Measurements from ENCODE around the gene MED16. TPM values are rescaled to one million over a fixed set of nuclear protein-coding genes. Genes with fewer than 3 reads are reported as not detected.

The MED16 gene
- 12.6 to 23.8 TPM (median 22.5 TPM) in 5 replicates for total RNA-seq (2022; extraction: Qiagen RNA extraction)

GRCh38 chr19:892894-893689 is at the start of gene MED16, which contains the start of gene RNU6-9:
TSS of gene MED16 (minus strand) at chr19:893187. CDS start at chr19:891131, 2,056 bp downstream.
TSS of gene RNU6-9 (plus strand) at chr19:893484.

GRCh38 chr19:925526-926322 is 32.7 kb upstream of the MED16 start, which contains the start of gene ARID3A:
TSS of gene ARID3A (plus strand) at chr19:926035. CDS start at chr19:929529, 3,494 bp downstream.

GRCh38 chr19:917323-918151 is 24.6 kb upstream of the MED16 start, which contains the start of gene KISS1R:
TSS of gene KISS1R (plus strand) at chr19:917333. CDS start at chr19:917503, 170 bp downstream.

GRCh38 chr19:913080-913748 is 20.2 kb upstream of the MED16 start, which contains the start of gene R3HDM4:
TSS of gene R3HDM4 (minus strand) at chr19:913219. CDS start at chr19:913157, 62 bp downstream.

GRCh38 chr19:858868-859843 is 33.8 kb downstream of the MED16 start, which contains the start of gene CFD:
TSS of gene CFD (plus strand) at chr19:859664. CDS start at chr19:859690, 26 bp downstream.

GRCh38 chr19:852136-853013 is 40.6 kb downstream of the MED16 start, which contains the start of gene ELANE:
TSS of gene ELANE (plus strand) at chr19:852303. CDS start at chr19:852329, 26 bp downstream.

GRCh38 chr19:840519-841206 is 52.3 kb downstream of the MED16 start, which contains the start of gene PRTN3:
TSS of gene PRTN3 (plus strand) at chr19:840999. CDS start at chr19:841009, 10 bp downstream.

GRCh38 chr19:827710-828321 is 65.2 kb downstream of the MED16 start, which contains the start of gene AZU1:
TSS of gene AZU1 (plus strand) at chr19:827837. CDS start at chr19:827847, 10 bp downstream.

GRCh38 chr19:821825-822503 is 71.0 kb downstream of the MED16 start, which contains the start of gene PLPPR3:
TSS of gene PLPPR3 (minus strand) at chr19:821955. CDS start at chr19:821559, 396 bp downstream.

Other genes starting within 250 kb of the MED16 start
- 48.1 to 71.4 TPM (median 68.3 TPM) in 5 replicates for gene RNF126, start 230.0 kb downstream of the MED16 start, total RNA-seq (2022; extraction: Qiagen RNA extraction)
- gene FSTL3, start 216.8 kb downstream of the MED16 start, total RNA-seq (2022; extraction: Qiagen RNA extraction), result 215 to 309 TPM (median 261 TPM) in 5 replicates
- gene PRSS57, start 197.7 kb downstream of the MED16 start, total RNA-seq (2022; extraction: Qiagen RNA extraction), result 0.14 TPM in 1 of 5 replicates, not detected in the others
- 11.0 to 17.2 TPM (median 15.6 TPM) in 5 replicates for gene PALM, start 184.3 kb downstream of the MED16 start, total RNA-seq (2022; extraction: Qiagen RNA extraction)
- 60.7 to 84.1 TPM (median 81.1 TPM) in 5 replicates for gene MISP, start 142.1 kb downstream of the MED16 start, total RNA-seq (2022; extraction: Qiagen RNA extraction)
- 179 to 224 TPM (median 212 TPM) in 5 replicates for gene PTBP1, start 95.7 kb downstream of the MED16 start, total RNA-seq (2022; extraction: Qiagen RNA extraction)
- gene PLPPR3, start 71.2 kb downstream of the MED16 start, total RNA-seq (2022; extraction: Qiagen RNA extraction), result 2.6 to 5.1 TPM (median 3.6 TPM) in 5 replicates
- 0.20 to 0.28 TPM (median 0.24 TPM) in 4 of 5 replicates, not detected in the other for gene AZU1, start 65.3 kb downstream of the MED16 start, total RNA-seq (2022; extraction: Qiagen RNA extraction)
- 0.17 to 0.66 TPM (median 0.42 TPM) in 5 replicates for gene PRTN3, start 52.2 kb downstream of the MED16 start, total RNA-seq (2022; extraction: Qiagen RNA extraction)
- gene ELANE, start 40.9 kb downstream of the MED16 start, total RNA-seq (2022; extraction: Qiagen RNA extraction), result 0.09 to 0.23 TPM (median 0.17 TPM) in 4 of 5 replicates, not detected in the other
- 10.1 to 20.7 TPM (median 16.8 TPM) in 5 replicates for gene CFD, start 33.5 kb downstream of the MED16 start, total RNA-seq (2022; extraction: Qiagen RNA extraction)
- not detected in 5 replicates for gene RNU6-9, start 297 bp upstream of the MED16 start, total RNA-seq (2022; extraction: Qiagen RNA extraction)
- gene R3HDM4, start 20.0 kb upstream of the MED16 start, total RNA-seq (2022; extraction: Qiagen RNA extraction), result 24.0 to 40.9 TPM (median 35.3 TPM) in 5 replicates
- 0.19 to 0.43 TPM (median 0.21 TPM) in 5 replicates for gene KISS1R, start 24.1 kb upstream of the MED16 start, total RNA-seq (2022; extraction: Qiagen RNA extraction)
- 2.8 to 6.6 TPM (median 5.6 TPM) in 5 replicates for gene ARID3A, start 32.8 kb upstream of the MED16 start, total RNA-seq (2022; extraction: Qiagen RNA extraction)
- 39.8 to 62.3 TPM (median 57.5 TPM) in 5 replicates for gene WDR18, start 91.2 kb upstream of the MED16 start, total RNA-seq (2022; extraction: Qiagen RNA extraction)
- 1.7 to 3.9 TPM (median 3.0 TPM) in 5 replicates for gene GRIN3B, start 107.2 kb upstream of the MED16 start, total RNA-seq (2022; extraction: Qiagen RNA extraction)
- gene TMEM259, start 127.9 kb upstream of the MED16 start, total RNA-seq (2022; extraction: Qiagen RNA extraction), result 62.1 to 144 TPM (median 130 TPM) in 5 replicates
- not detected in 5 replicates for gene RNU6-2, start 128.3 kb upstream of the MED16 start, total RNA-seq (2022; extraction: Qiagen RNA extraction)
- 93.3 to 117 TPM (median 109 TPM) in 5 replicates for gene CNN2, start 133.4 kb upstream of the MED16 start, total RNA-seq (2022; extraction: Qiagen RNA extraction)
- 11.1 to 20.7 TPM (median 16.9 TPM) in 5 replicates for gene ABCA7, start 146.9 kb upstream of the MED16 start, total RNA-seq (2022; extraction: Qiagen RNA extraction)
- 2.8 to 6.4 TPM (median 5.2 TPM) in 5 replicates for gene ARHGAP45, start 174.0 kb upstream of the MED16 start, total RNA-seq (2022; extraction: Qiagen RNA extraction)
- gene POLR2E, start 202.2 kb upstream of the MED16 start, total RNA-seq (2022; extraction: Qiagen RNA extraction), result 202 to 261 TPM (median 248 TPM) in 5 replicates
- gene GPX4, start 210.8 kb upstream of the MED16 start, total RNA-seq (2022; extraction: Qiagen RNA extraction), result 425 to 537 TPM (median 506 TPM) in 5 replicates

All from A549 treated with dexamethasone at 1 μM for 4 hours (cell line).